ENCODE data around the gene CD47. TPM values are rescaled to one million over a fixed set of nuclear protein-coding genes. Genes with fewer than 3 reads are reported as not detected.
A peak's percentile ranks its signal among the peaks of the same experiment; 100 is the strongest.

CD47 gene
- total and polyA plus RNA-seq, 10 of the 15 experiments (the other 5 are each of a cell fraction or from before 2014, with no cell fraction given): 22.9 to 175 (median 81.1) TPM

DNA sequence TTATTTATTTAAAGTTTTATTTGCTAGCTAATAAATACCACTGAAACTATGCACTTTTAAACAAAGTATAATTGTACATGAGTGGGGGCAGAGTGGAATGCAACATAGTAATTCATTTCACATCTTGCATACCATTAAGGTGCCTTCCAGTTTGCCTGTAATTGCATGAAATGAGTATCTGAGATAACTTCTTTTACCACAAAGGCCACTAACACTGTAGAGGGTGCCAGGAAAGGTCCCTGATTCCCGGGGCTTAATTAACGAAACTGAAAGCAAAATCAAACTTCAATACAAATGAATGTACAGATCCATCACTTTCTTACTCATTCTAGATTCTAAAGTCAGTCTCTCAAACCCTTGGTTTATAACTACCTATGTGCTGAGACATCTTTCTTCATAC is 2.1 kb downstream of the CD47 start (continued):
- no peak for TF ChIP-seq TARDBP (IDR thresholded peaks at IDR 0.05; ENCODE audit: borderline replicate concordance)
- TF ChIP-seq MTA3 (IDR thresholded peaks at IDR 0.05; ENCODE audit: borderline replicate concordance, low read length): no peak; the same call in 1 of the 2 replicates
- TF ChIP-seq SMAD1 (IDR thresholded peaks at IDR 0.05; ENCODE audit: low read depth, partially characterized antibody): peak; percentile 41
- no peak for TF ChIP-seq CEBPB (IDR thresholded peaks at IDR 0.05; ENCODE audit: borderline replicate concordance in 1 of 2, low read depth in 2 of 2, low read length in 2 of 2)
- TF ChIP-seq SP1 (IDR thresholded peaks at IDR 0.05; ENCODE audit: low read depth, low read length): no peak
- TF ChIP-seq BRCA1 (IDR thresholded peaks at IDR 0.05; ENCODE audit: low read depth, low read length): no peak
- peak; percentile 95 for TF ChIP-seq BCL11A (IDR thresholded peaks at IDR 0.05; ENCODE audit: low read depth, low read length)
- TF ChIP-seq RUNX3 (IDR thresholded peaks at IDR 0.05; ENCODE audit: low read length): peak; percentile 95
- TF ChIP-seq JUND (IDR thresholded peaks at IDR 0.05; ENCODE audit: low read depth, low read length): no peak
- no peak; the same call in 1 of the 2 replicates for TF ChIP-seq RB1 (IDR thresholded peaks at IDR 0.05; ENCODE audit: borderline replicate concordance)
- no peak for TF ChIP-seq YBX1 (IDR thresholded peaks at IDR 0.05)
- TF ChIP-seq, protein P1, sequence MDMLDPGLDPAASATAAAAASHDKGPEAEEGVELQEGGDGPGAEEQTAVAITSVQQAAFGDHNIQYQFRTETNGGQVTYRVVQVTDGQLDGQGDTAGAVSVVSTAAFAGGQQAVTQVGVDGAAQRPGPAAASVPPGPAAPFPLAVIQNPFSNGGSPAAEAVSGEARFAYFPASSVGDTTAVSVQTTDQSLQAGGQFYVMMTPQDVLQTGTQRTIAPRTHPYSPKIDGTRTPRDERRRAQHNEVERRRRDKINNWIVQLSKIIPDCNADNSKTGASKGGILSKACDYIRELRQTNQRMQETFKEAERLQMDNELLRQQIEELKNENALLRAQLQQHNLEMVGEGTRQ (IDR thresholded peaks at IDR 0.05; ENCODE audit: borderline replicate concordance, low read depth, low read length): no peak
- TF ChIP-seq POLR2A (IDR thresholded peaks at IDR 0.05; ENCODE audit: low read depth, low read length): no peak
- no peak for TF ChIP-seq SMARCA5 (IDR thresholded peaks at IDR 0.05)

DNA sequence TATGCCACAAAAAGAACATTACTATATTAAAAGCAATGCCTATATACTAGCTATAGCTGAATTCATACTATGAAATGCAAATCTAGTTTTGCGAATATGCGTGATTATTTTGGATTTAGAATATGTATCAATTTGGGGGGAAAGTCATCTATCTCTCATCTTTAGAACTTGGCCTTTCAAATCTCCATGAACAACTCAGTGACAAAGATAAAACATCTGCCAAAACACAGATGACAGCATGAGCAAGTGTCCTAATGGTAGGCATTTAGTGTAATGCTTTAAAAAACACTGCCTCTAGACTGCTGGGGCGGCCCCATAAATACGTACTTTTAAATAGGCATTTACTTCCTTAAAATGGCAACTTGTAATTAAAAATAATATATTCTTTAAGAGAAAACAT is 2.7 kb downstream of the CD47 start:
- intact Hi-C loops (cut with micrococcal nuclease; ENCODE audit: unreplicated experiment) (loop anchor here (1.0 to 5.0 kb wide), 3 partner anchors 36 to 319 kb away; no protein-coding TSS in a partner anchor), in situ Hi-C loops (cut with MboI) (no loop called here)
- Histone ChIP-seq H3K9me3 (replicated peaks; ENCODE audit: control insufficient read depth, insufficient read depth, low read length) (no peaks in the 10 kb centered on the region), H3K4me3 (peak overlapping the region; percentile 95), H3K27me3 (replicated peaks in 1 of 2; ENCODE audit: control insufficient read depth in 2 of 2, insufficient read depth in 2 of 2, low read length in 1 of 2) (no peaks in the 10 kb centered on the region), H3K27ac (ENCODE audit: control insufficient read depth, insufficient read depth) (peak overlapping the region; percentile 68), H3K36me3 (ENCODE audit: control insufficient read depth in 2 of 2, insufficient read depth in 2 of 2, low read length in 1 of 2) (peaks cover 0 to 2% of the 10 kb centered on the region in 2 experiments; a peak in 2 of 4 replicates), H3K79me2 (ENCODE audit: control insufficient read depth, insufficient read depth, low read length) (peaks cover 86% of the 10 kb centered on the region), H3K9ac (ENCODE audit: control insufficient read depth, insufficient read depth, low read length) (peak overlapping the region; percentile 25; the same call in 1 of the 2 replicates), H3K4me1 (ENCODE audit: control insufficient read depth, insufficient read depth, low read length) (peaks cover 12% of the 10 kb centered on the region; the same call in 1 of the 2 replicates), H4K20me1 (ENCODE audit: control insufficient read depth, insufficient read depth) (no peaks in the 10 kb centered on the region; the same call in 1 of the 2 replicates), H2AFZ (ENCODE audit: control insufficient read depth, low read depth, low read length) (no peak overlapping the region), H3K4me2 (ENCODE audit: control insufficient read depth, insufficient read depth) (peak overlapping the region; percentile 83)
- SMC1A ChIA-PET (ENCODE audit: uncharacterized antibody, unreplicated experiment): interaction anchor here (1.1 to 5.0 kb wide), 7 partner anchors 13 to 69 kb away, joined by 3 to 31 read pairs (median 17); no protein-coding TSS in a partner anchor
- FAIRE-seq (no peak), ATAC-seq (peak; percentile 9; the same call in 1 of the 3 replicates), DNase-seq (ENCODE audit: low read depth, low spot score) (no peak)
- CTCF ChIA-PET: interaction anchor here (1.3 to 1.5 kb wide), 2 partner anchors 38 to 45 kb away, joined by 3 to 7 read pairs; no protein-coding TSS in a partner anchor
- RAD21 ChIA-PET (ENCODE audit: unreplicated experiment): interaction anchor here (2.7 to 3.3 kb wide), 2 partner anchors 13 to 37 kb away, joined by 6 to 23 read pairs; no protein-coding TSS in a partner anchor
- 3% methylated on average over 4 of the region's 4 CpGs for WGBS (ENCODE audit: insufficient coverage, insufficient replicate concordance, low lambda C conversion rate, missing lambda C conversion rate)
- TF ChIP-seq STAT1 (conservative IDR thresholded peaks at IDR 0.05) (no peak), ZSCAN29 (IDR thresholded peaks at IDR 0.05) (no peak), EZH2 (IDR thresholded peaks at IDR 0.05; ENCODE audit: borderline replicate concordance, control insufficient read depth, low read depth, low read length) (no peak), CBX3 (IDR thresholded peaks at IDR 0.05; ENCODE audit: borderline replicate concordance, low read depth) (no peak), EGR1 (IDR thresholded peaks at IDR 0.05; ENCODE audit: borderline replicate concordance in 1 of 2, low read depth in 2 of 2, low read length in 2 of 2) (no peak), NFIC (IDR thresholded peaks at IDR 0.05; ENCODE audit: low read depth, low read length) (no peak)
- TF ChIP-seq, protein P2, sequence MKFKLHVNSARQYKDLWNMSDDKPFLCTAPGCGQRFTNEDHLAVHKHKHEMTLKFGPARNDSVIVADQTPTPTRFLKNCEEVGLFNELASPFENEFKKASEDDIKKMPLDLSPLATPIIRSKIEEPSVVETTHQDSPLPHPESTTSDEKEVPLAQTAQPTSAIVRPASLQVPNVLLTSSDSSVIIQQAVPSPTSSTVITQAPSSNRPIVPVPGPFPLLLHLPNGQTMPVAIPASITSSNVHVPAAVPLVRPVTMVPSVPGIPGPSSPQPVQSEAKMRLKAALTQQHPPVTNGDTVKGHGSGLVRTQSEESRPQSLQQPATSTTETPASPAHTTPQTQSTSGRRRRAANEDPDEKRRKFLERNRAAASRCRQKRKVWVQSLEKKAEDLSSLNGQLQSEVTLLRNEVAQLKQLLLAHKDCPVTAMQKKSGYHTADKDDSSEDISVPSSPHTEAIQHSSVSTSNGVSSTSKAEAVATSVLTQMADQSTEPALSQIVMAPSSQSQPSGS (IDR thresholded peaks at IDR 0.05; ENCODE audit: low read length): no peak
- TF ChIP-seq, protein P3, sequence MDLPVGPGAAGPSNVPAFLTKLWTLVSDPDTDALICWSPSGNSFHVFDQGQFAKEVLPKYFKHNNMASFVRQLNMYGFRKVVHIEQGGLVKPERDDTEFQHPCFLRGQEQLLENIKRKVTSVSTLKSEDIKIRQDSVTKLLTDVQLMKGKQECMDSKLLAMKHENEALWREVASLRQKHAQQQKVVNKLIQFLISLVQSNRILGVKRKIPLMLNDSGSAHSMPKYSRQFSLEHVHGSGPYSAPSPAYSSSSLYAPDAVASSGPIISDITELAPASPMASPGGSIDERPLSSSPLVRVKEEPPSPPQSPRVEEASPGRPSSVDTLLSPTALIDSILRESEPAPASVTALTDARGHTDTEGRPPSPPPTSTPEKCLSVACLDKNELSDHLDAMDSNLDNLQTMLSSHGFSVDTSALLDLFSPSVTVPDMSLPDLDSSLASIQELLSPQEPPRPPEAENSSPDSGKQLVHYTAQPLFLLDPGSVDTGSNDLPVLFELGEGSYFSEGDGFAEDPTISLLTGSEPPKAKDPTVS (IDR thresholded peaks at IDR 0.05; ENCODE audit: low read depth, low read length): no peak
- POLR2A ChIA-PET: interaction anchor here (1.0 to 2.5 kb wide), 2 partner anchors 13 to 37 kb away, joined by 3 to 17 read pairs; no protein-coding TSS in a partner anchor
- no TSS peak for BruUV-seq (replicated peaks)
